A549 (cell line): ENCODE measurements around the gene RASA2. TPM values are rescaled to one million over a fixed set of nuclear protein-coding genes. Genes with fewer than 3 reads are reported as not detected.

Source experiments
- ATAC-seq, 2 experiments: fragments of 200-7000 bp in 1 of 2; fragments of >200 bp in 1 of 2; cut with Nextera tagmentation in 1 of 2; cut with Tn5 transposase in 1 of 2; 3 replicates each; pipeline versions ENCODE4 v1.8.0 to v1.9.1; 2018 to 2020; ENCODE audit warnings: mild to moderate bottlenecking in 1 of 2, moderate library complexity in 1 of 2
- CTCF ChIA-PET: fragments of 300-600 bp; sonication (Branson Sonifier 250); formaldehyde crosslinking; extraction: SDS; loops from one replicate; lab custom pipeline; 2021; ENCODE audit warnings: antibody characterized with exemption, inconsistent platforms; lab: Yijun Ruan, JAX
- POLR2A ChIA-PET: fragments of 350-600 bp; formaldehyde crosslinking; extraction: SDS; loops from one replicate; lab custom pipeline; 2021; ENCODE audit warnings: antibody characterized with exemption, inconsistent platforms; lab: Yijun Ruan, JAX
- DNase-seq, 2 experiments: peaks; one replicate each; pipeline versions ENCODE4 v3.0.0 to v3.0.0-alpha.2; 2011 to 2016; ENCODE audit warnings: low read depth in 1 of 2, low spot score in 1 of 2
- FAIRE-seq: peaks from 2 replicates; lab custom pipeline; 2011; peaks lifted over from hg19 to GRCh38; lab: Jason Lieb, UNC
- H3K27ac ChIP-seq, 2 experiments: fragments of >200 bp; sonication (Bioruptor Twin); formaldehyde crosslinking; 3 replicates each; pipeline ENCODE4 v1.5.1; 2016 to 2017
- H3K4me1 ChIP-seq: fragments of >200 bp; sonication (Bioruptor Twin); formaldehyde crosslinking; 3 replicates; pipeline ENCODE4 v1.6.1; 2016
- H3K4me2 ChIP-seq: fragments of >200 bp; sonication (Bioruptor Twin); formaldehyde crosslinking; 3 replicates; pipeline ENCODE4 v1.6.1; 2016
- H3K4me3 ChIP-seq: fragments of >200 bp; sonication (Bioruptor Twin); formaldehyde crosslinking; 3 replicates; pipeline ENCODE4 v1.5.1; 2016
- H3K9me3 ChIP-seq: fragments of >200 bp; sonication (Bioruptor Twin); formaldehyde crosslinking; 3 replicates; pipeline ENCODE4 v1.6.1; 2016
- CBX2 ChIP-seq: fragments of 200-600 bp; sonication (generic); IDR thresholded peaks from 2 replicates; pipeline ENCODE4 v1.6.1; 2016; ENCODE audit warnings: low read depth, mild to moderate bottlenecking, borderline replicate concordance
- CBX8 ChIP-seq: fragments of 200-600 bp; sonication (generic); IDR thresholded peaks from 2 replicates; pipeline ENCODE4 v1.6.1; 2016
- CHD4 ChIP-seq: fragments of 200-600 bp; sonication (generic); IDR thresholded peaks from 2 replicates; pipeline ENCODE4 v1.6.1; 2016; ENCODE audit warnings: antibody characterized with exemption, mild to moderate bottlenecking, borderline replicate concordance
- CTCF ChIP-seq: fragments of >200 bp; sonication (Bioruptor Twin); formaldehyde crosslinking; IDR thresholded peaks from 3 replicates; pipeline ENCODE4 v1.5.1; 2016
- E2F6 ChIP-seq: IDR thresholded peaks from 2 replicates; pipeline ENCODE4 v1.6.1; 2012; ENCODE audit warnings: low read depth, borderline replicate concordance
- EHF ChIP-seq: fragments of 250-450 bp; sonication (Bioruptor Pico); IDR thresholded peaks from 2 replicates; pipeline ENCODE4 v1.5.0; 2020; ENCODE audit warnings: mild to moderate bottlenecking
- EHMT2 ChIP-seq: fragments of 200-600 bp; sonication (generic); IDR thresholded peaks from 2 replicates; pipeline ENCODE4 v1.6.1; 2016; ENCODE audit warnings: antibody characterized with exemption, low read depth, mild to moderate bottlenecking, moderate library complexity
- EP300 ChIP-seq, 2 experiments: fragments of >200 bp; sonication (Bioruptor Twin); formaldehyde crosslinking; IDR thresholded peaks; 2 replicates in 1 of 2; 3 replicates in 1 of 2; pipeline ENCODE4 v1.6.1; 2016 to 2017
- FOSL2 ChIP-seq, 2 experiments: fragments of 450-650 bp in 1 of 2; fragments of >200 bp in 1 of 2; sonication (Bioruptor Twin) in 1 of 2; formaldehyde crosslinking; IDR thresholded peaks; 2 replicates each; pipeline versions ENCODE4 v1.5.0 to v1.6.1; 2016 to 2020; ENCODE audit warnings: mild to moderate bottlenecking in 1 of 2, moderate library complexity in 1 of 2
- KDM1A ChIP-seq: fragments of 200-600 bp; sonication (generic); IDR thresholded peaks from 2 replicates; pipeline ENCODE4 v1.6.1; 2016; ENCODE audit warnings: low read depth, mild to moderate bottlenecking
- KDM5A ChIP-seq: fragments of 200-600 bp; sonication (generic); IDR thresholded peaks from 2 replicates; pipeline ENCODE4 v1.6.1; 2016; ENCODE audit warnings: antibody characterized with exemption, mild to moderate bottlenecking
- MAFK ChIP-seq: fragments of 450-650 bp; IDR thresholded peaks from 2 replicates; pipeline ENCODE4 v1.6.1; 2014; ENCODE audit not compliant: partially characterized antibody
- MAX ChIP-seq: IDR thresholded peaks from 2 replicates; pipeline ENCODE4 v1.6.1; 2012
- NPAS2 ChIP-seq: fragments of 250-450 bp; sonication (Bioruptor Pico); IDR thresholded peaks from 2 replicates; pipeline ENCODE4 v1.8.0; 2022; ENCODE audit warnings: mild to moderate bottlenecking, moderate library complexity, borderline replicate concordance
- PBX3 ChIP-seq: IDR thresholded peaks from 2 replicates; pipeline ENCODE4 v1.6.1; 2012
- POLR2A ChIP-seq: IDR thresholded peaks from 2 replicates; pipeline ENCODE4 v1.6.1; 2012; ENCODE audit warnings: mild to moderate bottlenecking, low read length
- POLR2AphosphoS2 ChIP-seq: conservative IDR thresholded peaks from 2 replicates; pipeline ENCODE4 v1.6.1; 2012; ENCODE audit warnings: low read length, improper control_type of control experiment, inconsistent platforms
- RARB ChIP-seq: fragments of 250-450 bp; sonication (Bioruptor Pico); IDR thresholded peaks from 2 replicates; pipeline ENCODE4 v1.8.0; 2021; ENCODE audit warnings: mild to moderate bottlenecking, moderate library complexity
- RCOR1 ChIP-seq: fragments of 150-350 bp; IDR thresholded peaks from 2 replicates; pipeline ENCODE4 v1.6.1; 2014; ENCODE audit warnings: antibody characterized with exemption, low read length, low read depth
- REST ChIP-seq: fragments of 200-600 bp; sonication (generic); IDR thresholded peaks from 2 replicates; pipeline ENCODE4 v1.6.1; 2016; ENCODE audit warnings: antibody characterized with exemption, mild to moderate bottlenecking, moderate library complexity
- RFX5 ChIP-seq: fragments of 450-650 bp; IDR thresholded peaks from 2 replicates; pipeline ENCODE4 v1.7.1; 2014; ENCODE audit warnings: antibody characterized with exemption, mild to moderate bottlenecking, moderate library complexity
- SMC3 ChIP-seq: fragments of >200 bp; sonication (Bioruptor Twin); formaldehyde crosslinking; IDR thresholded peaks from 3 replicates; pipeline ENCODE4 v1.6.1; 2018; ENCODE audit warnings: inconsistent platforms
- TFCP2L1 ChIP-seq: fragments of 250-450 bp; sonication (Bioruptor Pico); IDR thresholded peaks from 2 replicates; pipeline ENCODE4 v1.5.0; 2021; ENCODE audit warnings: mild to moderate bottlenecking
- USF2 ChIP-seq: fragments of 450-650 bp; IDR thresholded peaks from 2 replicates; pipeline ENCODE4 v1.6.1; 2014; ENCODE audit warnings: antibody characterized with exemption
- ZC3H11A ChIP-seq: fragments of 450-650 bp; IDR thresholded peaks from 2 replicates; pipeline ENCODE4 v1.6.1; 2014; ENCODE audit warnings: antibody characterized with exemption, mild to moderate bottlenecking
- ZFP36 ChIP-seq: fragments of 450-650 bp; IDR thresholded peaks from 2 replicates; pipeline ENCODE4 v1.6.1; 2014; ENCODE audit warnings: borderline replicate concordance; ENCODE audit not compliant: partially characterized antibody
- WGBS: methylation state at CpG from one replicate; pipeline ENCODE4 v1.1.6; 2017; ENCODE audit errors: missing lambda C conversion rate; 5-methylcytosine and 5-hydroxymethylcytosine counted together
- polyA plus RNA-seq, 4 experiments: library from polyadenylated mRNA; depleted of rRNA in 3 of 4; stranded (reverse); fragments of >200 nt; fragmentation: RNase III in 1 of 4; extraction: RNeasy Plus Mini Kit Qiagen cat#74134 plus additional on column Dnase treatment in 1 of 4; gene quantifications; 2 replicates in 3 of 4; 3 replicates in 1 of 4; pipeline ENCODE4 v1.2.3, GENCODE V29; 2011 to 2017

RASA2 gene
- polyA plus RNA-seq, 2 of the 4 experiments (the other 2 are of a cell fraction): 6.7 to 12.0 TPM

- DNase-seq (no peak), ATAC-seq (no peak), FAIRE-seq (no peak)
- ChIA-PET CTCF (interaction anchor here (1.2 kb wide), 1 partner anchor 25 kb away, joined by 4 read pairs; no protein-coding TSS in a partner anchor), POLR2A (no interaction called here)
- Histone ChIP-seq H3K4me1 (no peaks in the 10 kb centered on the region), H3K4me3 (no peak overlapping the region), H3K9me3 (no peaks in the 10 kb centered on the region), H3K27ac (no peak overlapping the region), H3K4me2 (no peak overlapping the region)
- no peak for TF ChIP-seq EHMT2
- TF ChIP-seq RCOR1: no peak
- TF ChIP-seq REST: no peak
- no peak for TF ChIP-seq CTCF
- no peak for TF ChIP-seq KDM1A
- no peak for TF ChIP-seq ZC3H11A
- TF ChIP-seq EP300 (IDR thresholded peaks at IDR 0.05): no peak
- TF ChIP-seq USF2: no peak
- no peak for TF ChIP-seq TFCP2L1 (CRISPR knock-in tag)
- 73% methylated on average over 4 of the region's 4 CpGs for WGBS
Observed at GRCh38 chr3:141619450-141619849, 132.6 kb downstream of the RASA2 start.

GRCh38 chr3:141623691-141624090 lies 136.9 kb downstream of the RASA2 start:
- no peaks in the 10 kb centered on the region for H3K9me3 ChIP-seq
- ChIA-PET POLR2A (no interaction called here), CTCF (no interaction called here)
- no peak overlapping the region for H3K4me3 ChIP-seq
- no peak for TF ChIP-seq SMC3
- no peak for TF ChIP-seq EHF (CRISPR knock-in tag)
- no peak for TF ChIP-seq CBX8
- TF ChIP-seq POLR2A: no peak
- TF ChIP-seq CHD4: no peak
- no peak for TF ChIP-seq MAX
- no peak for TF ChIP-seq PBX3
- TF ChIP-seq KDM1A: no peak
- no peak for TF ChIP-seq RARB (CRISPR knock-in tag)
- no peak for TF ChIP-seq ZFP36
- TF ChIP-seq FOSL2 (IDR thresholded peaks at IDR 0.05): no peak
- TF ChIP-seq FOSL2 (CRISPR knock-in tag; IDR thresholded peaks at IDR 0.05): no peak
- no peak for TF ChIP-seq KDM5A
- no peak for TF ChIP-seq CBX2
- TF ChIP-seq MAFK: no peak
- TF ChIP-seq RCOR1: no peak
- no peak for TF ChIP-seq RFX5
- no peak for TF ChIP-seq E2F6
- TF ChIP-seq NPAS2: no peak
- no peak for TF ChIP-seq POLR2AphosphoS2
- FAIRE-seq: no peak
- WGBS: 72% methylated on average over 5 of the region's 5 CpGs
- H3K27ac ChIP-seq: no peak overlapping the region
- no peak for ATAC-seq
- peaks cover 6% of the 10 kb centered on the region; the same call in 1 of the 3 replicates for H3K4me1 ChIP-seq
- no peak overlapping the region for H3K4me2 ChIP-seq
- no peak for DNase-seq
